NCI-H510A (cell line): ENCODE data around the gene INSYN2A.

Experiments used
- DNase-seq: peaks from one replicate; lab custom pipeline; 2025; lab: John Stamatoyannopoulos, UW

INSYN2A gene, protein sequence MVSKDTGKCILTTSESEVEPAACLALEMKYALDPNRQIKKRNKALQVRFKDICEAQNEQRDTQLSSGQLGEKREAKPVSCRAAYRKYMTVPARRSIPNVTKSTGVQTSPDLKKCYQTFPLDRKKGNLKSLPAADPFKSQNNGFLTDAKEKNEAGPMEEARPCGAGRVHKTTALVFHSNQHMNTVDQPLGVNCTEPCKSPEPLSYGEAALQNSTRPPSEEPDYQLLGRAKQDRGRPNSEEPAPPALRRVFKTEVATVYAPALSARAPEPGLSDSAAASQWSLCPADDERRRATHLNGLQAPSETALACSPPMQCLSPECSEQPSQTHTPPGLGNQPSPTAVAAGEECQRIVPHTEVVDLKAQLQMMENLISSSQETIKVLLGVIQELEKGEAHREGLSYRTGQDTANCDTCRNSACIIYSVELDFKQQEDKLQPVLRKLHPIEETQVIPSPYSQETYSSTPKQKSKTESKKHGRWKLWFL

DNA sequence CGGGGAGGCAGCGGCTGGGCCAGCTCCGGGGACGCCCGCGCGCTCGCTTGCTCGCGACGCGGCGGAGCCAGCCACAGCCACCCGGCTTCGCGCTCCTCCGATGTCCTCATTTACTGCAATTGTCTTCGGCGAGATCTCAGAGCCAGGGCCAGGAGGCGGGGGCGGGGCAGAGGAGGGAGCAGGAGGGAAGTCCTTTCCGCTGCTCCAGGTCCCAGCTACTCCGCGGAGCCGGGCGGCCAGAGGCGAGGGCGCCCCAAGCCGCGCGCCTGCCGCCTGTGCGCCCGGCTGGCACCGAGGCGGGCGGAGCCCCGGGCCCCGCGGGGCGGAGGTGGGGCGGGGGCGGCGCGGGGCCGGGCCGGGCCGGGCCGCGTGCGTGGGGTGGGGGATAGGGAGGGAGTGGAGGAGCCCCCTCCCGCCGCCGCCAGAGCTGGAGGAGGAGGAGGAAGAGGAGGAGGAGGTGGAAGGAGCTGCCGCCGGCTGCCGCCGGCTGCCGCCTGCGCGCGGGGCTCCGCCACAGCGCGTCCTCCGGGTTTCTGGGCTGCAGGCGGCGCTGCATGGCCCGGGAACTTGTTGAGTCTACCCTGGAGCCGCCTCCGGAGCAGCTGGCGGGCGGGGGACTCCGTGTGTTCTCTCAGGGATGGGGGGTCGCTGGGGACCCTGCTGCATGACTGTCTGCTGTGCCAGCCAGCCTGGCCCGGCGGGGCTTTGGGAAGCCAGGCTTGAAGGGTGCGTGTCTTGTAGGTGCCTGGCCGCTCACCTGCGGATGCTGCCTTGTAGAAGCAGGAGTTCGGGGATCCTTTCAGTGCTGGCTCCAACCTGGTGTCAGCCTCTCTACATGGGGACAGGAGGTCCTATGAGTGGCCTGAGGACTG lies at the start of gene INSYN2A:
Gene INSYN2A (minus strand): TSS at position 310 of the 872 bp plus-strand sequence. CDS start 20,196 bp downstream, outside the sequence.
- DNase-seq, result peak; percentile 35

DNA sequence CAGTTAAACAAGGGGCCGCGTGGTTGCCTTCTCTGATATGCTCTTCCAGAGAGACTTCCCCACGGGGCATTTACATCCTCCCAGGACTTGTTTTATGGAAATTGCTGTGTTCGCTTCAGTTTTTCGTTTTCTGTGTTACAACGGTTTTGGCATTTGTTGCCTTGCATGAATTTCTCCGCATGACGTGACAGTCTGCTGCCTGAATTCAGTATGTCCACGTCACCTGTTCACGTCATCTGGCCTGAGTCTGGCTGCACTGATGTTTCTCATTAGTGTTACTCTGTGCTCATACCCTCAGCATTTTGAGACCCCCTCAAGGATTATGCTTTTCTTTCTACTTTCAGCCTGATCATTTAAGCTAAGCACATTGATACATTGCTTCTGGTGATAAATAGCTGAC lies 49.1 kb upstream of the INSYN2A start:
- no peak for DNase-seq

DNA sequence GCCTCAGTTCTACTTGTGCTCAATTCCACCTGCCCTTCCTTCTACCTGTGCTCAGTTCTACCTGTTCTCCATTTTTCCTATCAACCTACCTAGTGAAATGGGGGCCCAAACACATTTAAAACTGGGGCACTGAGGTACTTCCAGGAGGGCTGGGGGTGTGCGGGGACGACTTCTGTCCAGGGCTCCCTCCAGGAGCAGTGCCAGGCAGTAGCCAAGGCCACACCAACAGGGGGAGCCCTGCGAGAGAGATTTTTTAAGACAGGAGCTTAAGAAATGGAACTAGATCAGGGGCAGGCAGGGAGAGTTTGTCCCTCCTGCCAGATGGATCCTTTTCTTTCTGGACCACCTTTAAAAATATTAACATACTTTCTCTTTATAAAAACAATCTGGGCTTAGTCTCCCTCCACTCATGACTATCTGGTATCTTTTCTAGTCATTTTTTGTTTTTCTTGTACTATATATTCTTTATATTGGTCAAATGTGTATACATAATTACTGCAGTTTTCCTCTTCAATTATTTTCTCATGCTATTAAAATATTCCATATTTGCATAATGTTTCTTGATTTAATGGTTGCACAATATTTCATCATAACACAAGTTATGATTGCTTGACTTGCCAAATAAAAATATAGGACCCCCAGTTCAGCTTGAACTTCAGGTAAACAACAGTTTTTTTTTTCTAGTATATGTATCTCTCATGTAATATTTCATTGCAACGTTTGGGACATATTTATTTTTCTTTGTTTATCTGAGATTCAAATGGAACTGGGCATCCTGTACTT lies 47.3 kb upstream of the INSYN2A start:
- peak; percentile 30 for DNase-seq

DNA sequence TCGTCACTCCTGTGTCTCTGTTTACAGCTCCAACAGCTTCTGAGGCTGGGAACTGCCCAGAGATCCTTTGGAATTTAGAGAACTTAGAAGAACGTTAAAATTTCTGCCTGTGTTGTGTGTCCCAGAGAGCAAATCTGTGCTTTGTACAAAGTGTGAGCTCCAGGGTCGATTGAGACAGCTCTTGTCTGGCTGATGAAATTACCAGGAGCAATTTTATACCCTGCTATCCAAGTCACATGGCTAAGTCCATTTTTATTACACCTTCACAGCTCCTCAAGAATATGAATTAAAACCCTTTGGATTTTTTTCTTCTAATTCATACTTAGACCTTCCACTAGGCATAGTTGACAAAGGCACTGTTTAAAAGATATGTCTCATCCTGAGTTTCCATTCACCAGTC lies 46.5 kb upstream of the INSYN2A start:
- DNase-seq, result no peak

DNA sequence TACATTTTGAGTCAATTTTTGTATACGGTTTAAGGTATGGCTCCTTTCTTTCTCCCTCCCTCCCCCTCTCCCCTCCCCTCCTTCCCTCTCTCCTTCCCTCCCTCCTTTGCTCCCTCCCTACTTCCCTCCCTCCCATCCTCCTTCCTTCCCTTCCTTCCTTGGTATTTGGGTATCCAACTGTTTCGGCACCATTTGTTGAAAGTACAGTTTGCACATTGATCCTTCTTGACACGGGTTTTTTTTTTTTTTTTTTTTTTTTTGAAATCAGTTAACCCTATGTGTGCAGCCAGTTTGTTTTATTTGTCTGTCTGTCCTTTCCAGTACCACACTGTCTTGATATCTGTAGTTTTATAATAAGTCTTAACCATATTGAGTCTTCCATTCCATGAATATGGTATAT lies 39.9 kb upstream of the INSYN2A start:
- no peak for DNase-seq

DNA sequence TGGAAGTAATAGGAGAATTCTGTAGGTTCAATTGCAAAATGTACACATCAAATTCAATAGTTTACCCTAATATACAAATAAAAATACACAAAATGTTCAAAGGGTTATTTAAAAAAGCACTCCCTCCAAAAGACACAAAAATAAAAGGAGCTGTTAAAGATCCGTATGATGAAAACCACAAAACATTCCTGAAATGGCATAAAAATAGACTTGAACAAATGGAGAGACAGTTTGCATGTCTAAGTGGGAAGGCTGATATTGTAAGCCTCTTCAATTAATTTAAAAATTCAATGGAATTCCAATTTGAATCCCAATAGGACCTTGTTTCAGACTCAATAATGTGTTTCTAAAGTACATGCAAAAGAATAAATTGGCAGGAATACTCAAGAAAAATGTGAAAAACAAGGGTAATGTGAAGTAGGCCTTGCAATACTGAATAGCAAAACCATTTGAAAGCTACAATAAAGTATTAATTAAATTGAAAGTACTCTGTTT lies 38.0 kb upstream of the INSYN2A start:
- DNase-seq, result no peak

DNA sequence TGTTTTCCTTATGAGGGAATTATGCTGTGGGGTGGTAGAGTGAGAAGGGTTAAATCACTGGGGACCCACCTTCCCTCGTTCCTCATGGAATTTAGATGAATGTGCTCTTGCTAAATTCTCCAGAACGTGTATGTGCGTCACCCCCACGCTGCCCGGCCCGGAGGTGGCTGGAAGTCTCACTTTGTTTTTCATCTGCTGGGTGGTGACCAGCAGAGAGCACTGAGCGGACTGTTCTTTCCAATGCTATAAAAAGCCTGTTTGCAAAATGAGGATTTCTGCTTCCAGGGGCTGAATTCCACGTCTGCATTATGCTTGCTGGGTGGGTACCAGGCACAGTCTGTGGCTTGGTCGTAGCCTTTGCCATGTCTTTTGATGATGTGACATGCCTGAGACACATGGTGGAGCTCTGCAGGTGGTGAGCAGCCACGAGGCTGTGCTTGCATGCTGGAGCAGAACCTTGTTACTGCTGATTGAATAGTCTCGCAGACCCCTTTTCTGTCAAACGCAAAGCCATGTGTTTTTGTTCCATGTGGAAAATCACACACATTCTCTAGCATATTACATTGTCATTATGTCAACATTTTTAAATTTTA lies 31.9 kb upstream of the INSYN2A start:
- DNase-seq, result no peak

DNA sequence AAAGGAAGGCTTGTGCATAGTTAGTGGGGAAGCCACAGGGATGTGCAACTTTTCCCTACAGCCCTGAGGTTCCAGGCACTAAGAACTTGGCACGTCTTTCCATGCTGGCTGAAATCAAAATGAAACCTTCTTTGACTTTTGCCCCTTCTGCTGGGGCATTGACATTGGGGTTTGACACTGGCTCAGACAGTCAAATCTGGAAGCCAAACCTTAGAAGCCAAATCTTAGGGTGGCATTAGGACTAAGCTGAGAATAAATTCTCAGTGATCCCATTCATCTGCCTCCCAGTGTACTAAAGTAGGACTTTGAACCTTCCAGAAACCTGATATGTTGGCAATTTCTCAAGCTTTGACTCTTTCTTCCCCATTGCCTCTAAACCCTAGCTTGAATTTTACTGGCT lies 31.3 kb upstream of the INSYN2A start:
- DNase-seq, result no peak

DNA sequence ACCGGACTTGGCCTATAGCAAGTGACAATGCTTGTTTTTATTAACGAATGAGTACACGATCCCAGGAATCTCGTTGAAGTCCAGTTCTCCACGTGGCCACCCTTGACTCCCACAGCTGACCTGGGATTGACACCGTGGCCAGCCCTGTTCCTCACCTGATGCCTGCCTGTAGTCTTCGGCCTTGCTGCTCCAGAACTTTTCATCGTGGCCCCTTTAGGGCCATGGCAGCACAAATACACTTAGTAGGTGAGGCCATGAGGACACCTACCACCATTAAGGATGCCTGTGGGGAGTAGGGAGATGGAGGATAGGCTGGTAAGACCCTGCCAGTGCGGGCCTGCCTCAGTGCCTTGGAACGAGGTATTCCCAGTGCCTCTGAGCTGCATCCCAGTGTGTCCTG lies 30.6 kb upstream of the INSYN2A start:
- no peak for DNase-seq

DNA sequence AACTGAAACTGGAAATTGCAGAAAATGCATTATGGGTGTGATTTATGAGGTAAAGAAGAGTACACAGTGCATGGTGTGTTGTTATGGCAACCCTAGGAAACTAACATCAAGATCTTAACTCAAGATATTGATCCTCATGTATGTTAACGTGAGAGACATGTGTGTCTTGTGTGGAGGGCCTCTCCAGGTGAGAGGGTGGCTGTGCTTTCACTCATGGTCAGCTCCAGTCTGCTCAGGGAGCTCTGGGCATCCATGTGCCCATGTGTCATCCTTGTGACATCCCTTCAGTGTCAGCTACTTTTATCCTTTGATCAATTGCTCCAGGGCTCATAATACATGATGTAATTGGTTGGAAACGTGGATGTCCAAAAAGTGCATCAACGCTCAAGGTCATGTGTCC lies 24.9 kb upstream of the INSYN2A start:
- no peak for DNase-seq

DNA sequence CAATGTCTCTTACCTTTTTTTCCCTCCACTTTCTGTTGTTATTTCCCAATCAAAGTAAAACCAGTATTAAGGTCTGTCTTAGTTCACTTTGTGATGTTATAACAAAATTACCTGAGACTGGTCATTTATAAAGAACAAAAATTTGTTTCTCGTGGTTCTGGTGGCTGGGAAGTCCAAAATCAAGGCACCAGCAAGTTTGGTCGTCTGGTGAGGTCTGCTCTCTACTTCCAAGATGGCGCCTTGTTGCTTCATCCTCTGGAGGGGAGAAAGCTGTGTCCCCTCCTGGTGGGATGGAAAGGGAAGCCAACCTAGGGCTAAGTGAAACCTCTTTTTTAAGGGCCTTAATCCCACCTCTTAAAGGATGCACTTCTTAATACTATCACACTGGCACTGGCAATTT lies 22.3 kb upstream of the INSYN2A start:
- DNase-seq, result no peak

DNA sequence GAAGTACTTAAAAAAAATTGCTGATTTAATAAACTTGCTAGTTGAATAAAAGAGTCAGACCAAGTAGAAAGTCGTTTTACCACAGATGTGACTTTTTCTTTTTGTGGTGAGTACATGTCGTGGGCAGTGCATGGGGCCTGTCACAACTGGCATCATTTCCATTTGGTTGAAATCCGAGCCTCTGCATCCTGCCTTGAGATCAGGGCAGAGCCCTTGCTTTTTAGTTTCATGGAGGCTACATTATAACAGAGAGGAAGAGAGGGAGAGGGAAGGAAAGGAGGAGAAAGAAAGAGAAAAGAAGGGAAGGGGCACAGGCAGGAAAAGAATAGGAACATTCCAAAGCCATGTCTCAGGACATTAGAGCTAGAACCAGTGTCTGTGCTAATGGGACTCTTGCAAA lies 20.4 kb upstream of the INSYN2A start:
- DNase-seq, result no peak

DNA sequence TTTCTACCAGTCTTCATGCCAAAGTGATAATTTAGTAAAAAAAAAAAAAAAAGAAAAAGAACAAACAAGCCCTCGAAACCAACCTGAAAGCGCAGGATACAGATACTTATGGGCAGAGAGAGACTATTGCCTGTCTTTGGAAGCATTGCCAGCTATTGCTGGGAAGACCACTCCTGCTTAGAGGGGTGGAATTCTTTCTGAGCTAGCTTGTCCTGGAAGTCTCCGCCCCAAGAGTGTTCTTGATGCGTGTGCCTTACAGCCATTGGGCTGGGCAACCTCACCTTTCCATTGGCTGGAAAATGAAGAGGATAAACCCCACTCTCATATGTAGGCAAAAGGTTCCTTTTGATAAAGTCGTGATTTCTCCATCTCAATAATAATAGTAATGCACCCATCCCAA lies 19.9 kb upstream of the INSYN2A start:
- DNase-seq, result no peak

DNA sequence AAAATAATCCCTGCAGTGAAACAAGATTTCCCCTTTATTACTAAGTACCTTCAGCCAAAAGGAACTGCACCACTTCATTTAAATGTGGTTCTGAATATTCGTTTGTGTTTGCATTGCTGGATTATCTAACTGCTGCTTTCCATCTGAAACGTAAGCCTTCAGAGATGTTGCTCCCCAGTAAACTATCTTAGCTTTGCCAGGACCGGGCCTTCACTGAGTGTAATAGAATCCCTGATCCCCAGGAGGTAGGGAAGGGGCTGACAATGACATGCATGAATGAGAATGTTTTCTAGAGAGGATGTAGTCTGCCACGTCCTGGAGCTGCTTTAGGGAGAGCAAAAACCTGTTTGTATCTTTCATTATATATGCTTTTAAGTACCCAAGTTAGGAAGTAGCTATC lies 19.5 kb upstream of the INSYN2A start:
- peak; percentile 21 for DNase-seq

DNA sequence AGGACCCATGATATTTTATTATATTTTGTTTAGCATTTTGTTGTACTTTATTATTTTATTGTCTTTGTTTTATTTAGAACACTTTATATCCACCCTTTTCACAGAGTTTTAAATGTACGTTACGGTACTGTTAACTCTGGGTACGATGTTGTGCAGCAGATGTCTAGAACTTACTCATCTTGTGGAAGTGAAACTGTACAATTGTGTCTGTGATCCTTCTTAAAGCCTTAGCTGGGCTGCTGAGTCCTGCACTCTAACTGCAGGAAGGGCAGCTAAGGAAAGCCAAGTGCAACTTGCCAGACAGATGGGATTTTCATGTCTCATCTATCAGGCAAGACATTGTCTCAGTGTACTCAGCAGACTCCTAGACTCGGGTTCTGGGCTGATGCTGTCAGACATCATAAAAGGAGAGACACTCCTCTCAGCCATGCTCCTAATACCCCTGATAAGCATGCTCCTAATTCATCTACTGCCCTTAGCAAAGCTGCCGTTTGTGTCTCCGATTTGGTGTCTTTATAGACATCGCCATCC lies 14.6 kb upstream of the INSYN2A start:
- DNase-seq, result no peak

DNA sequence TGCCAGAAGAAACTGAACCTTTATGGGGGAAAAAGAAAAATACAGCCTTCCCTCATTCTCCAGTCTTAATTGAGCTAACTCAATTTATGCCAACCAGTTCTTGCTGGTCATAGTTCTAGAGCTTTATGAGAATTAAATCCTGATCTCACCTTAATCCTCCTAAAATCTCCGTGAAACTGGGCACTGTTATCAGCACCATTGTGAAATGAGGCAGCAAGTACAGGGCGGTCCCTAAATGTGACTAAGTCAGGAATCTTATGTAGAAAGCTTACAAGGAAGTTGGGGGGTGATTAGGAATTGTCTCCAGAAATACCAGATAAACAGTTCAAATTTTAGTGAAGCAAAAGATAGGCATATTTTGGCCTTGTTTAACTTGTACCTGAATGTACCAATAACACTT lies 10.7 kb upstream of the INSYN2A start:
- DNase-seq, result no peak

DNA sequence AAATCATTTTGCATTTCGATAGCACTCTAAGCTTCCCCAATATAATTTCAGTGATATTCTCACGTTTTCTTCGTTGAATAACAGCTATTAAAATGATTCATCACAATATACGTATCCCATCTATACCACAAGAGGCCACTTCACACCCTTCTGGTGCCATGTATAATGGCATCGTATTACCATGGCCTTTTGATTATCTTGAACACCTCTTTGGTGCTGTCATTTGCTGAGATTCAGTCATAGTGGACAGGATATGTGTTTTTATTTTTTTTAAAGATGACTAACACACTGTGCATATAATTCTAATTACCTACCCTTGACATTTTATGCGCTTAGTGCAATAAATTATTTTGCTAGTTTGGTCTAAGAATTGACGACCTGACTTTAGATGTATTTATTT lies 6.7 kb upstream of the INSYN2A start:
- peak; percentile 12 for DNase-seq

DNA sequence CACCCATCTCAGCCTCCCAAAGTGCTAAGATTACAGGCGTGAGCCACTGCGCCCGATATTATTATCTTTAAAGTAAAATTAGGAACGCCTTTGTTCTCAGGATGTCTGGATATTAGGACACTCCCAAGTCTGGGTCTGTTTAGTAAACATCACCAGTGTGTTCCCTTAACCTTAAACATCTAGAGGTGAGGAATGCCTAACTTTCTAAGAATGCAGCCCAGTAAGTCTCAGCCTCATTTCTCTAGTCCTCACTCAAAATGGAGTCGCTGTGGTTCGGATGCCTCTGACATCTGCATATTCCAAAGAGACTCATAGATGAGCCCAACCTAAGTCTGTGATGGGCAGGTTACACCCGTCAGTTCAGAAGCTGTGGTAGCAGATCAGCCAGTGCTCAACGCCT lies 4.3 kb upstream of the INSYN2A start:
- DNase-seq, result no peak

DNA sequence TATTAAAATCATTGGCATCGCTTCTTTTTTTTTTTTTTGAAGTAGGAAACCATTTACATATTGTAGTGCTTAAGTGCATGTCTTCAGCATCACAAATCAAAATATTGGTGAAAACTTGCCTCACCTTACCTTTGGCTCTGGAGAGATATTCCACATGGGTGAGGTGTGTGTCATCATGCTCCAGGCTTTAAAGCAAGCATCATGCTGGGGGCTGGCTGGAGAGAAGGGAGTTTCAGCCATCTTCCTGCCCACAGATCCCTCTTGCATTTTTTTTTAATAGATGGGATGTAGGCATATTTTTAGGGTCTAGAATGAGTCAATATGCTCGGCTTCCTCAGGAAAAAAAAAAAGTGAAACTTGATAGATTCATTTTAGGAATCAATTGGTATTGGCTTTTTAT lies 2.3 kb upstream of the INSYN2A start:
- no peak for DNase-seq

DNA sequence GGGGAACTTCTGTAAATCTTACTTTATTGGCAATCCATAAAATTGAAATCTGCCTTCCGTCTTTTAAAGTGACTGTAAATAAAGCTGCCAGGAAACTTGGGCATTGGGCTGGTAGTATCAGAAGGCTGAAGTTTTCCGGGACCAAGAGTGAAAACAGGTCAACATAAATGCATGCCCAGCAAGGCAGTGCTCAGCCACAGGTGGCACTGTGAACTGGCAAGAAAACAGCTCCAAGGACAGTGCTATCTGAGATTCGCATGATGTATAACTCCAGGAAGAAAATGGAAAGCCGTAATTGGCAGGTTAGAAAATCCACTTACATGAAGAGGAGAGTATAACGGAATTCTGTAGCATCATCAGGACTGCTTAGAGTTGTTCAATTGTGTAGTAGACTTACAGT lies 1.9 kb upstream of the INSYN2A start:
- DNase-seq, result no peak

DNA sequence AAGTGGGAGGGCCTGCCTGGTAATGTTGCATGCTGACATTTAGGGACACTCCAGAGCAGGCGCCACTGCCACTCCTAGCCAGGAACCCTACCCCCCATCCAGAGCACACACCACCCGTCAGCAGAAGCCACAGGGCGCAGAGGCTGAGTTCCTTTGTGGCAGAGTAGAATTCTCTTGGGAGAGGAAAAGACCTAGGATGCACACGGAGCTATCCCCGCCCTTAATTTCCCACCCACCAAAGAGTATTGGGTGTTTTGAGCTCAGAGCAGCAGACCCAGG lies 702 bp upstream of the INSYN2A start:
- no peak for DNase-seq
